HuH-7.5 (cell line): ENCODE measurements around the gene FBLIM1.

Source experiments
- DNase-seq: peaks from one replicate; pipeline ENCODE4 v3.0.0; 2011; ENCODE audit warnings: low spot score

The FBLIM1 gene

GRCh38 chr1:15731735-15732685 is 26.6 kb upstream of the FBLIM1 start:
- no peak for DNase-seq

- DNase-seq, result no peak
Observed at GRCh38 chr1:15732686-15733081, 25.9 kb upstream of the FBLIM1 start.

DNA sequence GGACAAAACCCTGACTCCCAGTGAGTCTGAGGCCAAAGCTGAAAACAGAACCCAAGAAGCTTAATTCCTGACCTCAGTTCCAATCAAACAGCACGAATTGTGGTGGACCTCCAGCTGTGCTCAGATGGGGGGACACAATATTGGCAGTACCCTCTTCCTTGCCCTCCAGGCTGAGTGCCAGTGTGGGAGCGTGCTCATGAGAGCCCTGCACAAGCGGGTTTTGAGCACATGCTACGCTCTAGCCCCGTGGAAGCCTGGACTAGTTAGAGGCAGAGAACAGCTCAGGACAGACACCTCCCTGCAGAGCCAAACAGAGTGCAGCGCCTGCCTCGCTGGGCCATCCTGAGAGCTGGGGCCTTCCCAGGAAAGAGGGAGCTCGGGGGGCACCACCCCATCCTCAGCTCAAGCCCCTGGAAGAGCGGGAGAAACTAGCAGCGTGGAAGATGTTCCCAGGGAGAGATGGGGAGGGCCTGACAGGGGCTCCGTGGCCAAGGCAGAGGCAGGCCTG is 25.3 kb upstream of the FBLIM1 start:
- no peak for DNase-seq

DNA sequence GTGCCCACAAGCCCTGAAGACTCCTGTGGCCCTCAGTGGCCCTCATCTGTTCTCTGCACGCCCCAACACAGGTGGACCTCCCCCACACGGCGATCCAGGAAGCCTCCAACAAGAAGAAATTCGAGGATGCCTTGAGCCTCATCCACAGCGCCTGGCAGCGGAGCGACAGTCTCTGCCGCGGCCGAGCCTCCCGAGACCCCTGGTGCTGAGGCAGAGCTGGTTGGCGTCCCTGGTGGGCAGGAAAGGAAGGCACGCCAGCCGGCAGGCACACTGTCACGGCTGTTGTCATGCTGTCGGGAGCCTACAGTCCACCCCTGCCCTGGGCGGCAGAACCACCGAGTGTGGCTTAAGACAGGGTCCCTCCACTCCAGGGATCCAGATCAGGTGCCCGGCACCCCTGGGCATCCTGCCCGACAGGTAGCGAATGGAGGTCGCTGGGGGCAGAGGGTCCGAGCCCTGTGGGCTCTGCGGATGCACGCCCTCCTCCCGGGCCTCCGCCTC is 24.8 kb upstream of the FBLIM1 start:
- no peak for DNase-seq

DNA sequence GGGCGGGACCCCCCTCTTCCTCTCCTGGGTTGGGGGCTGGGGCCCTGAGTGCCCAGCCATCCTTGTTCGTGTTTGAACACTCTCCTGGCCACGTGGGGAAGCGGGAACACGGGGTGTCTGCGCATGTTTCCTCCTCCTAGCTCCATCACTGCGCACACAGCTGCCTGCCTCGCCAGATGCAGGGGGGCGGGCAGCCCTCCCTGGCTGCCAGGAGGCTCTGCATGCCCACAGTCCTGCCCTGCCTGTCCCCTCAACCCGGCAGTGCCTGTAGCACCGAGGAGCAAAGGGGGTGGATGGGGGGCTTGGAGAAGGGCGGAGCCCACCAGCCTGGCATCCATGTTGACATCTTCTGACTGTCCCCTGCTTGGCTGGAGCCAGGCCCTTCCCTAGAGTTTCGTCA is 24.3 kb upstream of the FBLIM1 start:
- no peak for DNase-seq

DNA sequence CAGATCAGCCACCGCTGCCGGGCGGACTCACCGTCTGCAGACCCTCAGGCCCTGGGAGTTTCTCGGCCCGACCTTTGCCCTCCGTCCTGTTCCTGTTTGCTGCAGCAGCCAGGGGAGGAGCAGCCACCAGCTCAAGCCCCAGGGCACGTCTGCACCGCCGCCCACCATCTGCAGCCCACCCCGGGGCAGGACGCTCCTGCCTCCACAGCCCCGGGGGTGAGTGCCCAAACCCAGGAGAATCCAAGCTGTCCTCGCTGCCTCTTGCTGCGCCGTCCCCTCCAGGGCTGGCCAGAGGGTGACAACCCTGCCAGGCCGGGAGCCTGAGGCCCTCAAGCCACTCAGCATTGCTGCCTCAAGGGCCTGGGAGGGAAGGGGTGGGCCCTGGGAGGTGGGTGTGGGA is 23.7 kb upstream of the FBLIM1 start:
- no peak for DNase-seq

- no peak for DNase-seq
Observed at GRCh38 chr1:15735304-15736037, 23.1 kb upstream of the FBLIM1 start.

- DNase-seq, result no peak
Observed at GRCh38 chr1:15736038-15736891, 22.3 kb upstream of the FBLIM1 start, which contains the start of gene SLC25A34. Gene SLC25A34 (plus strand): TSS chr1:15736258. CDS start chr1:15736486, 228 bp downstream.

DNA sequence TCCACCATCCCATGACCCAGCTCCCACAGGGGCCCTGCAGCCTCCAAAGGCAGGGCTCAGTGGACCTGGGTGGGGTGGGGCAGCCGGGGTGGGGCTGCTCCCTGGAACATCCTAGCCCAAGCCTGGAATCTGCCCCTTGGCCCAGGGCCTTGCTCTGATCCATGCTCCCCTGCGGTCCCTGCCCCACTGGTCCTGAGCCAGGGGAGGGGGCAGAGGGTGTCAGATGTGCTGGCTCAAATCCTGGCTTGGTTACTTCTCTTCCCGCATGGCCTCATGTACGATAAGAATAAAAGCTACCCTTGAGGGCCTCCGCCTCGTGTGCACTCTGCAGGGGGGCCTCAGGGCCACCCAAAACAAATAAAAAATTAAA is 21.7 kb upstream of the FBLIM1 start:
- no peak for DNase-seq

DNA sequence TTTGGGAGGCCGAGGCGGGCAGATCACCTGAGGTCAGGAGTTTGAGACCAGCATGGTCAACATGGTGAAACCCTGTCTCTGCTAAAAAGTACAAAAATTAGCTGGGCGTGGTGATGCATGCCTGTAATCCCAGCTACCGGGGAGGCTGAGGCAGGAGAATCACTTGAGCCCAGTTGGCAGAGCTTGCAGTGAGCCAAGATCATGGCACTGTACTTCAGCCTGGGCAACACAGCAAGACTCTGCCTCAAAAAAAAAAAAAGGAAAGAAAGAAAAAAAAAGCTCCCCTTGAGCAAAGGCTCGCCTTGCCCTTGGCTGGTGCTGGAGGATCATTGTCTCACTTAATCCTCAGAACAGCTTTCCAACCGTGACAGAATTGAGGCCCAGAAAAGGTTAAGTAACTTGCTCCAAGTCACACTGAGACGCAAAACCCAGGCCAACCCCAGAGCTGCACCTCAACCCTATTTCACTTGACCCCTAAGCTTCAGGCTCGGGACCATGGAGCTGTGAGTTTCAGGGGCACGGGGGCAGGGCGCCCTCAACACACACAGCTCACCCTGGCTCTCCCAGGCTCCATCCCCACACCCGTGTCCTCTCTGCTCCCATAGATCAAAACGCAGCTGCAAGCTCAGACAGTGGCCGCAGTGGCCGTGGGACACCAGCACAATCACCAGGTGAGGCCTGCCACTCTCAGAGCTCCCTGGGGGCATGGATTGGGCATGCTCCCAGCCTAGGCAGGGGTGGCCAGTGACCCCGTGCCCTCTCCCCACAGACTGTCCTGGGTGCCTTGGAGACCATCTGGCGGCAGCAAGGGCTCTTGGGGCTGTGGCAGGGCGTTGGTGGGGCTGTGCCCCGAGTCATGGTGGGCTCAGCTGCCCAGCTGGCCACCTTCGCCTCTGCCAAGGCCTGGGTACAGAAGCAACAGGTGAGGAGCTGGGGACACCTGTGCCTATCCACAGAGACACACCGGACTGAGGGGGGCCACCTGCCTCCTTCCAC is 21.0 kb upstream of the FBLIM1 start:
- DNase-seq, result no peak

DNA sequence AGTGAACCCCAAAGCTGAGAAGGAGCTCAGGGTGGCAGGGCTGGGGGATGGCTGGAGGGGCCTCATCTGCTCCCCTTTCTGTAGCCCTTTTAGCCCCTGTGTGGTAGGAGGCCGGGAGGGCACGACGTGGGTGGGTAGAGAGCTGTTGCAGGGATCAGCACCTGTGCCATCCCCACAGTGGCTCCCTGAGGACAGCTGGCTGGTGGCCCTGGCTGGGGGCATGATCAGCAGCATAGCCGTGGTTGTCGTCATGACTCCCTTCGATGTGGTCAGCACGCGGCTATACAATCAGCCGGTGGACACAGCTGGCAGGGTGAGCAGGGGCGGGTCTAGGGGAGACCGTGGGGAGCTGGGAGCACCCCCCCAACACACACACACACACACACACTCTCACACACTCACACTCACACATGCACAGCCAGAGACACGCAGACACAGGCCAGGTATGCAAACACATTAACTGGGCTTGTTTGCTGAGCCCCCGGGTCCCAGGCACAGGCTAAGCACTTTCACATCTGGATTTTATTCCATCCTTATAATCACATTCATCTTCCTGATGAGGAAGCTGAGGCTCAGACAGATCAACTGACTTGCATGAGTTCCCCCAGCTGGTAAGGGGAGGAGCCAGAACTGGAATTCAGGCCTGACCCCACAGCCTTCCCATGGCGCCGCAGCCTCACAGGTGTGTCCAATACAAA is 20.0 kb upstream of the FBLIM1 start:
- no peak for DNase-seq

DNA sequence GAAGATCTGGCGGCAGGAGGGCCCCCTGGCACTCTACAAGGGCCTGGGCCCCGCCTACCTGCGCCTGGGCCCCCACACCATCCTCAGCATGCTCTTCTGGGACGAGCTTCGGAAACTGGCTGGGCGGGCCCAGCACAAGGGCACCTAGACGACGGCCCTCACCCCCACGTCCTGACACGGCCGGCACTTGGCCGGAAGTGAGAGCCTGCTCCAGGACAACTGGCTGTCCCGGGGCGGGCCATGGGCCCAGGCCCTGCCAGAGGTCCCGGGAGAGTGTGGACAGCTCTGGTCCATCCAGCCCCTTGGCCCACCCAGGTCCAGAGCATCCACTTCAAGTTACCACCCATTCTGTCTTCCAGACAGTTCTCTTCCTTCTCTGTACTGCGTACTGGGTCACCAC is 19.3 kb upstream of the FBLIM1 start:
- no peak for DNase-seq

- DNase-seq, result no peak
Observed at GRCh38 chr1:15739745-15740144, 18.9 kb upstream of the FBLIM1 start.

DNA sequence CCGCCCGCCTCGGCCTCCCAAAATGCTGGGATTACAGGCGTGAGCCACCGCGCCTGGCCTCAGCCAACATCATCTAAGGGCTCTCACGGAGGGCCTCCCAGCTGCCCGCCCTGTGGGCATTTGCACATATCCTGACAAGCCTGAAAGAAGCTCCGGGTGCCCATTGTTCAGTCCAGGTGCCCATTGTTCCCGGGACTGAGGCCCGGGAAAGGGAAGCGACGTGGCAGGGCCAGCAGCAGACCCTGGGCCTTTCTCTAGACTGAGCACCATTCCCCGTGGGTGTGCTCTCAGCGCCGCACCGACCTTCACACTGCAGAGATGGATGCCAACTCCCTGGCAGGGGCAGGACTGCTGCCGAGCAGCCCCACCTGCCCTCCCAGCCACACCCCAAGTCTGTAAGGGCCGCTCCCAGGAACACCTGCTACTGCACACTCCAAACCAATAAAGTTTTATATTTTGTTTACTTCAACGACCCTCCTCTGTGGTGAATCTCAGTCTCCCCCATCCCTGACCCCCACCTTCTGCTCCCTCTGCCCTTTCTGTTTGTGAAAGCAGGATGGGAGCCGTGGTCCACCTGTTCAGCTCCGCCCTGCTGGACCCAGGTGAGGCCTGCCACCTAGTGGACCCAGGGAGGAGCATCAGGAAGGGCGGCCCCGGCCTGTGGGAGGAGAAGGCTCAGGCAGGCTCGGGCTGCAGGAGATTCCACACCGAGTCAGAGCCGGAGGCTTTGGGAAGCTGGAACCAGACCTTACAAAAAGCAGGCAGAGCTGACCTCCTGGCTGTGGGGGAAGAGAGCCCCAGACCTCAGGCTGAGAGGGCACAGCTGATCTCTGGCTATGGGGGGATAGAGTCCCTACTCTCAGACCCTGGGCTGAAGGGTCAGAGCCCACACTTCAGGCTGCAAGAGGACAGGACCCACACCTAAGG is 17.4 kb upstream of the FBLIM1 start:
- DNase-seq, result peak; percentile 95

- peak; percentile 77 for DNase-seq
Observed at GRCh38 chr1:15742339-15742801, 16.2 kb upstream of the FBLIM1 start, which contains the start of gene TMEM82. Gene TMEM82 (plus strand): TSS chr1:15742499. CDS start chr1:15742560, 61 bp downstream.

GRCh38 chr1:15744122-15744679 is 14.4 kb upstream of the FBLIM1 start:
- no peak for DNase-seq

DNA sequence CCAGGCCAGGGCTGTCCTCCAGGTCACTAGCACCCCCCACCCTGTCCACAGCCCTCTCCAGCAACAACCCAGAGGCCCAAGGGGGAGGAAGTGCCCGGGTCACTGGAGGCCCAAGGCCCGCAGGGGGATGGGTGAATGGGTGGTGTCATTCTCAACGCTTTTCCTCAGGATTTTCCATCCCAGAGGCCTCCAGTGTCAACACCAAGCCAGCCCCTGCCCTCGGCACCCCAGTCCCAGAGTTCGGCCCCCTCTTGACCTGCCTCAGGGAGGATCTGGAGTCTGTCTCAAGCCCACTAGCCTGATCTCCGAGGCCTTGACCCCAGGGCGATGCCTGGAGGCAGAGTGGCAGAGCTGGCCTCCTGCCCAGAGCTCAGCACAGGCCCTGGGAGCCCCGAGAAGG is 11.2 kb upstream of the FBLIM1 start:
- DNase-seq, result peak; percentile 50

GRCh38 chr1:15748264-15748663 is 10.3 kb upstream of the FBLIM1 start:
- no peak for DNase-seq
